GM18907 (cell line): ENCODE results near the gene RTKN2.

Experiments used
- ATAC-seq: cut with Tn5 transposase; IDR thresholded peaks from one replicate; pipeline ENCODE4 v1.9.1; 2021; ENCODE audit warnings: mild to moderate bottlenecking, moderate library complexity; ENCODE audit not compliant: unreplicated experiment

Gene RTKN2

DNA sequence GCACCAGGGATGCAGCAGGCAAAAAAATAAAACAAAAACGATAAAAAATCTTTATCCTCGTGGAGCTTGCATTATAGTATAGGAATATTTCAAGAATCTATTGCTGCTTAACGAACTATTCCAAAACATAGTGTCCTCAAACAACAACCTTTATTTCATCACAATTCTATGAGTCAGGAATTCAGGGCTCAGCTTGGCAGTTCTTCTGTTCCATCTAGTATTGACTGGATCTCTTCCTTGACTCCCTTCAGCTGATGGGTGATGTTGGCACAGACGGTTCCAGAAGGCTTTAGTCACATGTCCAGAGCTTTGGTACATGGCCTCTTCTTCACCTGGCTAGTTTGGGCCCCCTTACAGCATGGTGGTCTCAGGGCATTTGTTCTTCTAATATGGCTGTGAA, 88.0 kb downstream of the RTKN2 start:
- ATAC-seq = no peak

DNA sequence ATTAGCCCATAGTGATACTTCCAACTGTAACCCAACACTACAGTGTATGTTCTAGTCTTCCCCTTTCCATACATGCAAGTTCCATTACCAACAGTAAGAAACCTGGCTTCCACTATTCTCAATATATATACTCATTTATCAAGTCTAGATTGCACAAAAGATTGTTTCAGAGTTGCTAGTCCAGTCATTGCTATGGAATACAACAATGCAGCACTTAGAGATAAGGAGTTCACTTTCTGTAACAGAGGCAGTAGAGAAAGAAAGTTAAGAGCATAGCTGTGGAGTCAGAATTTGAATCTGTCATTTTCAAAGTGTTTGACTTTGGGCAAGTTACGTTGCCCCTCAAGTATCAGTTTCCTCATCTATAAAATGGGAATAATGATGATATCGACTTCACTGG, 90.1 kb downstream of the RTKN2 start:
- ATAC-seq = no peak

GRCh38 chr10:62177111-62177510, 91.5 kb downstream of the RTKN2 start:
- ATAC-seq = no peak

DNA sequence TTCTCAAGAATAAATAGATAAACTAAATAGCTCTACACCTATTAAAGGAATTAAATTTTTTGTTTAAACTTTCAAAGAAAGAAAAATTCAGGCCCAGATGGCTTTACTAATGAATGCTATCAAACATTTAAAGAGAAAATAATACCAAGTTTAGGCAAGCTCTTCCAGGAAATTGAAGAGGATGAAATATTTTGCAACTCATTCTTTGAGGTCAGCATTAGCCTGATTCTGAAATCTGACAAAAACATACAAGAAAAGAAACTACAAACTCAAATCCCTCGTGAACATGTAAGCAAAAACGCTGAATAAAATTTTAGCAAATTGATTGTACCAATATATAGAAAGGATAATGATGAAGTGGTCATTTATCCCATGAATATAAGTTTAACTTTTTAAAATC, 93.4 kb downstream of the RTKN2 start:
- no peak for ATAC-seq

GRCh38 chr10:62172465-62172864, 96.2 kb downstream of the RTKN2 start:
- ATAC-seq = no peak

- no peak for ATAC-seq
Observed at GRCh38 chr10:62171791-62172190, 96.9 kb downstream of the RTKN2 start.

DNA sequence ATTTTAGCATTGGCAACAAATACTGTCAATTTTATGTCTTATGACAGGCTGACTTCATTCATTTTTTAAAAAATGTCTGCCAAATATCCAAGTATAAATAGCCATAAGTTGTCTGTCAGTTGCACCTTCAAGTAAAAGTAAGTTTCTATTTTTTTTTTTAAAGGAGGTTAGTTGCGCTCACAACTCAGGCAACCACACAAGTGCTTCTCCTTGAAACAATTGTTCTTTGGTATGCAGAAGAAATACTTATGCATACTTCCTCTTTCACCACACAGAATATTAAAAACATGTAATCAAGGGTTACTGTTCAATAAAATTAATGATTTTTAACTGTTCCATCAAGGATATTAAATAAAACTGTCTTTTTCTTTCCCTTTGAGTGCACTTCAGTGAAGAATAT, 97.9 kb downstream of the RTKN2 start:
- no peak for ATAC-seq

GRCh38 chr10:62166331-62167131, 102.1 kb downstream of the RTKN2 start:
- ATAC-seq = peak; percentile 99

DNA sequence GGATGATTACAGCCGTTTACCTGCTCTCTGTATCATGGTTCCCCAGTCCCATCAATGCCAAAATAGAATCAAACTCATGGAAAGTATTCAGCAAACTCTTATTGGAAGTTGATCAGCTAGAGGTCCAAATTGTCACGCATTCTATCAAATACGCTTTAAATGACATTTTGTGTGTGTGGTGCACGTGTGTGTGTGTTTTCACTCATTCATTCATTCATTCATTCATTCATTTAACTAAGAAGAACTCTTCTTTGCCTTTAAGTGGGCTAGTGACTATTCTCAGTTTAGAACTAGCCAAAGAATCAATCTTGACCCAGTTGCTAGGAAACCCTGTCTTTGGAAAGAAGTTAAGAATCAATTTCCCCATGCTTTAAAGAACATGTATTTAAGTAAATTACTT, 102.8 kb downstream of the RTKN2 start:
- no peak for ATAC-seq

DNA sequence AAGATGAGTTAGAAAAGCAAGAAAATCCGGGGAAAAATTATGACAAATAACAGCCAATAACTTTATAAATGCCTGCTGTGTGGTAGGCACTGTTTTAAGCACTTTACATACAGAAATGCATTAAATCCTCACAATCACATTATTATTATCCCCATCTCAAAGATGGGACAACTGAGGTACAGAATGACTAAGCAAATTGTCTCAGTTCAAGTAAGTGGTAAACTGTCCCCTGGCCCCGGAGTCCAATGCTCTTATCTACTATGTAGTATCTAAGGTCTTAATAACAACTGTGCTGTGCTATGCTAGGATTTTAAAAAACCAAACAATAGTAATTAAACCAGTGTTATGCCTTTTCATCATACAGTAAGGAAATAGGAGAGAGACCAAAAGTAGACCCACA, 105.6 kb downstream of the RTKN2 start:
- ATAC-seq = no peak

- ATAC-seq = no peak
Observed at GRCh38 chr10:62162261-62162981, 106.2 kb downstream of the RTKN2 start.

DNA sequence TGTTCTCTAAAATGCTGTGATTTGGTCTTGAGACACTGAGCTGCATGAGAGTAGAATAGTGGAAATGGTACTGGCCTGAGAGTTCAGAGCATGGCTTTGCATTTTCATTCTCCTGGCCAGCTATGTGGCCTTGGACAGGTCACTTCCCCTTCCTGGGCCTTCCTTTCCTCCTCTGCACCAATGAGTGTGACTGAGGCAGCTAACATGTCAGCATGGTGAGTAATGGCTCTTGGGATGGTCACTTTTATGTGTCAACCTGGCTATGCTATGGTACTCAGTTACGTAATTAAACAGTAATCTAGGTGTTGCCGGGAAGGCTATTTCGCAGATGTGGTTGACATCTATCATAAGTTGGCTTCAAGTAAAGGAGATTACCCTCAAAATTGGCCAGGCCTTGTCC, 109.3 kb downstream of the RTKN2 start:
- ATAC-seq = no peak

- no peak for ATAC-seq
Observed at GRCh38 chr10:62157601-62158000, 111.0 kb downstream of the RTKN2 start.

GRCh38 chr10:62155054-62155680, 113.5 kb downstream of the RTKN2 start:
- ATAC-seq = no peak

DNA sequence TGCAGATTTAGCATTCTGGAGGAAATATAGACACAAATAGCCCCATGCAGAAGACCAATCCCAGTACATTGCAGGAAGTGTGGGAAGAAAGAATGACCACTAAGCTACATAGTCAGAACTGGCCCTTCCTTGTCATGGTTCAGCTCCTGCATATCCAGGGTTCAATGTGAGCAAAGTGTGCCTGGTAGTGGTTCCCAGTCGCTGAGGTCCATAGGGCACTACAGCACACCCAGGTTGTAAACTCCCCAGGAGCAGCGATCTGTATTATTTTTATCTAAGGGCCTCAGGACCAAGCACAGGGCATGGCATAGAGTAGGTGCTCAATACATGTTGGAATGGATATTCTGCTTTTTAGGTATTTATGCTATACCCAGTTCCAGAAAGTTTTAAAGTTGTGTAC, 114.4 kb downstream of the RTKN2 start:
- ATAC-seq = no peak

DNA sequence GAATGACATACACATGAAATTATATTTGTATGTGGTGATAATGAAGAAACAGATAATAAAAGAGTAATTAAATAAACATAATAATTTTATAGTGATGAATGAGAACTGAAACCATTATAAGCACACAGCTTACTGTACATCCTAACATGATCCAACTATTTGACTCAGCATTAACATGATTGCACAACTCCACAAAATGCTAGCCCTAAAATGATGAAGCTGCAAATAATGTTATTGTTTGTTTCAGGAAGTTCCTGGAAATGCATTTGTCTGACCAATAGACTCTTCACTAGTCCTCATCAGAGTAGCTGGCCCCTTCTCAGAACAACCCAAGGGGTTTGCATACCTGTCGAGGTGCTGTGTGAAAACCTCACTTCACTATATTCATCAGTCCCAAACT, 115.5 kb downstream of the RTKN2 start:
- no peak for ATAC-seq

DNA sequence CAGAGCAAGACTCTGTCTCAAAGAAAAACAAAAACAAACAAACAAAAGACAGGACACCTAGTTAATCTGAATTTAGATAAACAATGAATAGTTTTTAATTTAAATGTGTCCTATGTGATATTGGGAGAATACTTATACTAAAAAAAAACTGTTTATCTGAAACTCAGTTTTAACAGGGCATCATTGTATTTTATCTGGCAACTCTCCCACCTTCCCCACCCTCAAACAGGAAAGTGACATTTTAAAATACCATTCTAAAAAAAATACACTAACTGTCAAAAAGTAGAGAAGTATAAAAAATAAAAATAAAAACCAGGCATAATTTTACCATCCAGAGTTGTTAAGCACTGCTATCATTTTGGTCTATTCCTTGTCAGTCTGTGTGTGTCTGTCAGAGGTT, 119.0 kb downstream of the RTKN2 start:
- ATAC-seq = no peak

DNA sequence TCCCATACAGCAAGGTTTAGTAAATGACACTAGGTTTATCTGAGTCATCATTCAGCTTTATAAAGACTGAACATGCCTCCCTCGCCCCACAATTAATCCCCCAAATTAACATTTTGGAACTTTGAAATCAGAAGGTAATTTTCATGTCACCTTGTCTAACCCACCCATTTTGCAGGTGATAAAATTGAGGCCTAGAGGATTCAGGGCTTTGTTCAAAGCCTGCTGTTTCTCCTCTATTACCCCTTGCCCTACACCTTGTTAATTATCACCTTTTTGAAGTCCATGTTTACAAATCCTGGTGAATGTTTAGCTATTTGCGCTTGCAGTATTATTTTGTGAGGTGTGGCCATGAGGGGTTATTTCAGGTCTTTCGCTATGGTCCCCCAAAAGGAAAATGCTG, 120.5 kb downstream of the RTKN2 start:
- ATAC-seq = no peak

DNA sequence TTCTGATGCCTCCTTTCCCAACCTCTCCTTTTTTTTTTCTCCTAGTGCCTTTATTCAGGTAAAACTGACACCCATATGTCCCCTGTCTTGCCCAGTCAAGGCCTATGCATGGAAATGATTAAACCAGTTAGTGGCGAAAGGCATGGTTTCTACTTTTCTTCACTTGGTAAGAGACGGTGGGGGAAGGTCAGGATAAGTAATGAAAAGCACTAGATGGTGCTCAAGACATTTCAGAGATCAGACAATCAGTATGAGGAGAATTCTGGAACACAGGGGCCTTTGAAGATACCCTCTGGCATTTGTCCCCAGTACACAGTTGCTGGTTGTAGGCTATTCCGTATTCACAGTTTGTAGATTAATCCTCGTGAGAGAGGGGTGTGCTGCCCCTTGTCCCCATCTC, 121.2 kb downstream of the RTKN2 start:
- no peak for ATAC-seq

GRCh38 chr10:62136931-62137330, 131.7 kb downstream of the RTKN2 start:
- no peak for ATAC-seq

DNA sequence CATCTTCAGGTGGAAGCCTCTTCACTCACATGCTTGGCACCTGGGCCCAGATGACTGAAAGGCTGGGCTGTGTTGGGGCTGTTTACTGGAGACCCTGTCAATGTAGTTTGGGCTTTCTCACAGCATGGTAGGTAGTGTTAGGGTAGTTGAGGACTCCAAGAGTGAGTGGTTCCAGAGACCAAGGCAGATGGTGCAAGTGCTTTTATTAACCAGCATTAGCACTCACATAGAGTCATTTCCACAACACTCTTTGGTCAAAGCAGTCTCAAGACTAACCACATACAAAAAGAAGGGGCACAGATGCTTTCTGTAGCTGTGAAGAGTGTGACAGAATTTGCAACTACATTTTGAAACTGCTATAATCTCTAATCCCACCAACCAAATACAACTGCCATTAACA, 135.0 kb downstream of the RTKN2 start:
- peak; percentile 99 for ATAC-seq
